ENCODE measurements around the gene C1QTNF5. TPM values are rescaled to one million over a fixed set of nuclear protein-coding genes. Genes with fewer than 3 reads are reported as not detected.

Gene C1QTNF5
- total RNA-seq, 4 donors from 2014 or later = 13.0 to 46.4 (median 27.8) TPM

DNA sequence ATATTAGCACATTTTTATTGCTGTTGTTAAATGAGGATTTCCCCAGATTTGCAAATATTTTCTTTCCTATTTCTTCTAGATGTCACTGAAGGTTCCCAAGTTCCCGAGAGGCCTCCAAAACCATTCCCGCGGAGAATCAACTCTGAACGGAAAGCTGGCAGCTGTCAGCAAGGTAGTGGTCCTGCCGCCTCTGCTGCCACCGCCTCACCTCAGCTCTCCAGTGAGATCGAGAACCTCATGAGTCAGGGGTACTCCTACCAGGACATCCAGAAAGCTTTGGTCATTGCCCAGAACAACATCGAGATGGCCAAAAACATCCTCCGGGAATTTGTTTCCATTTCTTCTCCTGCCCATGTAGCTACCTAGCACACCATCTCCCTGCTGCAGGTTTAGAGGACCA lies 41.3 kb downstream of the C1QTNF5 start:
- Histone ChIP-seq H3K9me3 (no peaks in the 10 kb centered on the region), H3K4me1 (no peaks in the 10 kb centered on the region), H3K4me3 (replicated peaks in 1 of 3) (no peak overlapping the region), H3K27ac (no peak overlapping the region), H3K36me3 (peaks cover 30 to 41% of the 10 kb centered on the region in 2 donors), H3K27me3 (no peaks in the 10 kb centered on the region)
- no peak for DNase-seq
- intact Hi-C loops (cut with DNase I) = no loop called here
- TF ChIP-seq, protein P1, sequence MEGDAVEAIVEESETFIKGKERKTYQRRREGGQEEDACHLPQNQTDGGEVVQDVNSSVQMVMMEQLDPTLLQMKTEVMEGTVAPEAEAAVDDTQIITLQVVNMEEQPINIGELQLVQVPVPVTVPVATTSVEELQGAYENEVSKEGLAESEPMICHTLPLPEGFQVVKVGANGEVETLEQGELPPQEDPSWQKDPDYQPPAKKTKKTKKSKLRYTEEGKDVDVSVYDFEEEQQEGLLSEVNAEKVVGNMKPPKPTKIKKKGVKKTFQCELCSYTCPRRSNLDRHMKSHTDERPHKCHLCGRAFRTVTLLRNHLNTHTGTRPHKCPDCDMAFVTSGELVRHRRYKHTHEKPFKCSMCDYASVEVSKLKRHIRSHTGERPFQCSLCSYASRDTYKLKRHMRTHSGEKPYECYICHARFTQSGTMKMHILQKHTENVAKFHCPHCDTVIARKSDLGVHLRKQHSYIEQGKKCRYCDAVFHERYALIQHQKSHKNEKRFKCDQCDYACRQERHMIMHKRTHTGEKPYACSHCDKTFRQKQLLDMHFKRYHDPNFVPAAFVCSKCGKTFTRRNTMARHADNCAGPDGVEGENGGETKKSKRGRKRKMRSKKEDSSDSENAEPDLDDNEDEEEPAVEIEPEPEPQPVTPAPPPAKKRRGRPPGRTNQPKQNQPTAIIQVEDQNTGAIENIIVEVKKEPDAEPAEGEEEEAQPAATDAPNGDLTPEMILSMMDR (IDR thresholded peaks at IDR 0.05) = no peak
- WGBS, 2 donors = 96 to 97% methylated on average over 8 to 9 of the region's 9 CpGs

DNA sequence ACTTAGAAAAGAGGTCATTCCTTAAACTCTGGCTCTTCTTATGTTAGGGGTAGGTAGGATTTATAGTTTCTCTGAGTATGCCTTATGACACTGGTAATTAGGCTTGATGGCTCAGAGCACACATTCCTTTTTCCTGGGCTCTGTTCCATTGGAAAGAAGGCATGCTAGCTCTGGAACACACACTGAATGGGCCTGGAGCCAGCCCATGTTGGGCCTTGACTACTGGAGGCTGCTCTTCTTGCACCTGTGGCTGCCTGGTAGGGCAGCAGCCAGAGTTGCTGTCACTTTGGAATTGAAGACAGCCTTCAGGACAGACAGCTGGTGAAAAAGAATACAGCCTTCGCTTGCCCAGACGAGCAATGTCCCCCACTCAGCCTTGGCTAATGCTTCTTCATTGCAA lies 42.0 kb downstream of the C1QTNF5 start:
- Histone ChIP-seq H3K9me3 (no peaks in the 10 kb centered on the region), H3K4me3 (replicated peaks in 1 of 3) (no peak overlapping the region), H3K36me3 (peaks cover 30 to 39% of the 10 kb centered on the region in 2 donors), H3K27me3 (no peaks in the 10 kb centered on the region), H3K27ac (no peak overlapping the region), H3K4me1 (no peaks in the 10 kb centered on the region)
- intact Hi-C loops (cut with DNase I) = no loop called here
- TF ChIP-seq, protein P1 (IDR thresholded peaks at IDR 0.05) = no peak
- TF ChIP-seq POLR2A (IDR thresholded peaks at IDR 0.05) = no peak
- DNase-seq = no peak
- WGBS, 2 donors = 94 to 100% methylated on average over 2 of the region's 2 CpGs

DNA sequence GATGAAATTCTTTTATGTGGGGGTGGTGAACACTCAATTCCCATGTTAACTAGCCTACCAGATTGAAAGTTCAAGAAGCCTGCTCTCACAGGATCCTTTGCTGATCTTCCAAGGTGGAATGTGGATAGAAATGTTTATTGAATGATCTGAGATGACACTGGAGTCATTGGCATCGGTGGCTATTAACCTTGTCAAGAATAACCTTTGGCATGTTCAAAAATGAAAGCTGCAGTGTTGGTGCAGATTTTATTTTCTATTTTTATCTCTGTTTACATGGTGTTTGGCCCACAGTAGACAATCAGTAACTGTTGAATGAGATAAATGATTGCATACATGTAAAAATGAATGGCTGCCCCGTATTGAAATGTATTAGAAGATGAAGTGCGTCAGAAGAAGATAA lies 42.7 kb downstream of the C1QTNF5 start:
- no peak overlapping the region for H3K4me3 ChIP-seq (replicated peaks in 1 of 3)
- TF ChIP-seq, protein P1 (IDR thresholded peaks at IDR 0.05) = no peak
- no peak for TF ChIP-seq POLR2A (IDR thresholded peaks at IDR 0.05)
- H3K27ac ChIP-seq = no peak overlapping the region
- 72 to 88% methylated on average over 3 of the region's 3 CpGs for WGBS, 2 donors
- intact Hi-C loops (cut with DNase I) = no loop called here
- DNase-seq = no peak
- H3K4me1 ChIP-seq = no peaks in the 10 kb centered on the region
- H3K9me3 ChIP-seq = no peaks in the 10 kb centered on the region
- peaks cover 30 to 34% of the 10 kb centered on the region in 2 donors for H3K36me3 ChIP-seq
- H3K27me3 ChIP-seq = no peaks in the 10 kb centered on the region

DNA sequence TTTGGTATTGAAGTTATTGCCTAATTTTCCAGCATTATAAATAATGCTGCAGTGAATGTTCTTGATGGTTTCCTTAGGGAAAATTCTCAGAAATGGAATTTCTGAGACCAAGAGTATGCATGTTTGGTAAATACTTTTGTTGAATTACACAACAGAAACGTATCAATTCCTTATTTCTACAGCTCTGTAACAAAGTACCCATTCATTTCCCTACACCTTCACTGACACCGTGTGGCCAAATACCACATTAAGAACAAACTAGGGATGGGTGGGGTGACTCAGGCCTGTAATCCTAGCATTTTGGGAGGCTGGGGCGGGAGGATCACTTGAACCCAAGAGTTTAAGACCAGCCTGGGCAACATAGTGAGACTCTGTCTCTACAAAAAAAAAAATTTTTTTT lies 45.5 kb downstream of the C1QTNF5 start:
- H3K4me3 ChIP-seq (replicated peaks in 1 of 3) = no peak overlapping the region
- H3K36me3 ChIP-seq = peaks cover 20 to 24% of the 10 kb centered on the region in 2 donors
- intact Hi-C loops (cut with DNase I) = no loop called here
- TF ChIP-seq, protein P1 (IDR thresholded peaks at IDR 0.05) = no peak
- TF ChIP-seq POLR2A (IDR thresholded peaks at IDR 0.05) = no peak
- WGBS, 2 donors = 56 to 72% methylated on average over 3 of the region's 3 CpGs
- DNase-seq = no peak
- H3K27ac ChIP-seq = no peak overlapping the region
- no peaks in the 10 kb centered on the region for H3K27me3 ChIP-seq
- no peaks in the 10 kb centered on the region for H3K4me1 ChIP-seq
- no peaks in the 10 kb centered on the region for H3K9me3 ChIP-seq

DNA sequence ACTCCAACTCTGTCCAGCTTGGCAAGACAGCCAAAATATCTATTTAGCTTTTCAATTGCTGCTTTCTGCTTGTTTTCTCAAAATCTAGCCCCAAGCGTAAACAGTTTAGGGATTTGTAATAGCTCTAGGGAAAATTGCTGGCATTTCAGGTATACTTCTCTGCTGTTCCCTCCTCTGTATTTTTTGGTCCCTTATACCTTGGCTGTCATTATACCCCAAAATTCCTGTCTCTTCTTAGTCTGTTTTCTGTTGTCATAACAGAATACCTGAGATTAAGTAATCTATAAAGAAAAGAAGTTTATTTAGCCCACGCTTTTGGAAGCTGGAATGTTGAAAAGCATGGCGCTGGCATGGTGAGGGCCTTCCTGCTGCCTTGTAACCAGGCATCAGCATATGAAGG lies 47.2 kb downstream of the C1QTNF5 start:
- Histone ChIP-seq H3K27ac (no peak overlapping the region), H3K9me3 (no peaks in the 10 kb centered on the region), H3K36me3 (peaks cover 12% of the 10 kb centered on the region in 2 donors), H3K4me1 (no peaks in the 10 kb centered on the region), H3K4me3 (replicated peaks in 1 of 3) (no peak overlapping the region), H3K27me3 (no peaks in the 10 kb centered on the region)
- 94 to 97% methylated on average over 3 of the region's 3 CpGs for WGBS, 2 donors
- no peak for TF ChIP-seq POLR2A (IDR thresholded peaks at IDR 0.05)
- TF ChIP-seq, protein P1 (IDR thresholded peaks at IDR 0.05) = no peak
- no peak for DNase-seq
- intact Hi-C loops (cut with DNase I) = no loop called here
